ENCODE measurements around the gene ELF5. TPM values are rescaled to one million over a fixed set of nuclear protein-coding genes. Genes with fewer than 3 reads are reported as not detected.

The ELF5 gene
- total RNA-seq, 1 experiment from 2014 or later, result not detected

DNA sequence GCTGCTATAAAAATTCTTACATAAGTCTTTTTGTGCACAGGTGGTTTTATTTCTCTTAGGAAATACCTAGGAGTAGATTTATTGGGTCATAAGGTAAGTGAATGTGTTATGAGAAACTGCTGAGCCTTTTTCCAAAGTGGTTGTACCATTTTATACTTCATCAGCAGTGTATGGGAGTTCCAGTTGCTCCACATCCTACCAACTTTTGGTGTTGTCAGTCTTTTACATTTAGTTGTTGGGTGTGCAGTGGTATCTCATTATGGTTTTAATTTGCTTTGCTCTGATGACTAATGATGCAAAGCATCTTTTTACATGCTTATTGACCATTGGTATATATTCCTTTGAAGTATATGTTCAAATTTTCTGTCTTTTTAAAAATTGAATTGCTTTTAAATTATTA is 71.8 kb downstream of the ELF5 start:
- DNase-seq (ENCODE audit: low read depth), result no peak
- in situ Hi-C loops (cut with HindIII; ENCODE audit: low pct_unique_long_range_greater_than_20kb, low sequenced_read_pairs), result no loop called here

DNA sequence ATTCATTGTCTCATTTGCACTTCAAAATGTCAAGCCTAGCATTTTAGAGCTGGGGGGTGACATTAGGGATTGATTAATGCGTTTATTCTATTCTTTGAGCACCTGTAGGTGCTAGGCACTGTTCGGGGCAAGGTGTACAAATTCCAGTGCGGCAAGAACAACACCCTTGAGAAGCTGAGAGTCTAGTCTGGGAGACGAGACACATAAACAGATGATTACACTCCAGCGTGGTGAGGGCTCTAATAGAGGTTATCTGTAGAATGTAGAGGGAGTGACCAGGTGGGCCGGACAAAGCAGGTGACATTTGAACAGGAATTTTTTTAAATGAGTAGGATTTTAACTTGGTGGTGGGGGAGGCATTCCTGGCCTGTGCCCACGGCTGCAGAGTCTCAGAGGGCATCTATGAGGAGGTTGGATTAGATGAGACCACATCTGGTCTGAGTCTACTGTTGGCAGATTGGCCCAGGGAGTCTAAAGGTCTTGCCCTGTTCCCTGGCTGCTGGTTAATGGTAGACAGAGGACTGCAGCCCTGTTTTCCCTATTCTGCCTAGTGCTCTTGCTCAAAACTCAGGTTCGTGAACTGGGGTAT is 73.9 kb downstream of the ELF5 start:
- peak; percentile 2 for DNase-seq (ENCODE audit: low read depth)
- in situ Hi-C loops (cut with HindIII; ENCODE audit: low pct_unique_long_range_greater_than_20kb, low sequenced_read_pairs), result no loop called here

DNA sequence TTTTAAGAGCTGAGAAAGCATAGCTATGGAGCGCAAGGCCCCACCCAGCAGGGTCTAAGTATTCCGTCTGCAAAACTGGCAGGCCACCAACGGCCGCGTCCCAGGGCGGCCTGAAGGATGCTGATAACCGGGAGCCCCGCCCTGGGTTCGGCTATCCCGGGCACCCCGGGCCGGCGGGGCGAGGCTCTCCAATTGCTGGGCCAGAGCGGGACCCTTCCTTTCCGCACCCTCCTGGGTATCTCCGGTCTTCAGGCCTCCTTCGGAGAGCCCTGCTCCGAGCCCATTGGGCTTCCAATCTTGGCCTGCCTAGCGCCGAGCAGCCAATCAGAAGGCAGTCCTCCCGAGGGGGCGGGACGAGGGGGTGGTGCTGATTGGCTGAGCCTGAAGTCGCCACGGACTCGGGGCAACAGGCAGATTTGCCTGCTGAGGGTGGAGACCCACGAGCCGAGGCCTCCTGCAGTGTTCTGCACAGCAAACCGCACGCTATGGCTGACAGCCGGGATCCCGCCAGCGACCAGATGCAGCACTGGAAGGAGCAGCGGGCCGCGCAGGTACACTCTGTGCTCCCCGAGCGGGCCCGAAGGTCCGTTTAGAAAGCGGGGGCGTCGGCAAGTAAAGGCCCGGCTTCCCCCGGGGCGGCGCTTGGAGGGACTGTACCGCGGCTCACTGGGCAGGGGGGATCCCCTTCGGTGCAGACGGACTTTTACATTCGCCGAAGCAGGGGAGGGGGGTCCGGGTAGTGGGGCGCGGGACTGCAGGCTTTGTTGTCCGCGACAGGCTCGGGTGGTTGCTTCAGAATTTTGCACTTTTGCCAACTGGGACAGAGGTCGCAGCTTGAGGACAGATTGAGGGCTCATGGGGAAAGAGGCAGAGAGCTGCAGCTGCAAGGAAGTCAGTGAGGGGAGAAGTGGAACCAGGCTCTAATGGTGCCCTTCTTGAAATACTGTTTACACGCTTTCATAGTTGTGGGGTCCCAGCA is 74.8 kb downstream of the ELF5 start, which contains the start of gene CAT:
TSS of gene CAT (plus strand) at position 406 of the 979 bp plus-strand sequence. CDS start at position 486, 80 bp downstream.
- in situ Hi-C loops (cut with HindIII; ENCODE audit: low pct_unique_long_range_greater_than_20kb, low sequenced_read_pairs), result no loop called here

DNA sequence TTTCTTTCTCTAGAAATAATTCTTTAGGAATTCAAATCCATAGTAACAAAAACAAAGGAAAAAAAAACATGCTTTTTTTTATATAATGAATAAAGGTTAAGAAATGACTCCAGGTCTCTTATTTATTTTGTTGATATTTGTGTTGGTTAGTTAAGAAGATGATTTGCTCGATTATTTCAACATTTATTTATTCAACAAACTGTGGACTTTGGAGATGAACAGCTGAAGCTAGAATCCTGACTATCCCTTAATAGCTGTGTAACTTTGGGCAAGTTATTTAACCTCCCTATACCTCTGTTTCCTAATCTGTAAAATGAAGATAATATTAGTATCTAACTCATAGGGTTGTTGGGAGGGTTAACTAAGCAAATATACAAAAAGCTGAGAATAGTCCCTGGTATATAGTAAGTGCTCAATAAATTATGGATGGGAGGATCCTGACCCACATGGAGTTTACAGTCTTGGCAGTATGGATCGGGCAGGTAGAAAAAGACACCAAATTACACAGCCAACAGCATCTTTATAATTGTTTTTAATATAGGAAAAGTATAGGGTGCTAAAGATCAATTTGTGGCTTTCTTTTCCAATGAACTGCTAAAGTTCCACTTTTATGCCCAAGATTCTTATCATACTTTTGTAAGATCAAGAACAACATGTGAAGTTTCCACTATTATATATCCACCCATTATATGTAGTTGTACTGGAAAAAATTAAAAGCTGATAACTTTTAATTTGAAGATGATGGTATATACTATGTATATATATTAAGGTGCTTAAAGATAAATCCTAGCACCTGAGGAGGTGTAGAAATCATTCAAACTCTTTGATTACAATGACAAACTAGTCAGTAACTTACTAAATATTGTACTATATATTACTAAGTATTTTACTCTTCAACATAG is 76.1 kb downstream of the ELF5 start:
- in situ Hi-C loops (cut with HindIII; ENCODE audit: low pct_unique_long_range_greater_than_20kb, low sequenced_read_pairs), result no loop called here
- no peak for DNase-seq (ENCODE audit: low read depth)

More for the DNA sequence above, 74.8 kb downstream of the ELF5 start, which contains the start of gene CAT:
- DNase-seq (ENCODE audit: low read depth), result peak; percentile 93

DNA sequence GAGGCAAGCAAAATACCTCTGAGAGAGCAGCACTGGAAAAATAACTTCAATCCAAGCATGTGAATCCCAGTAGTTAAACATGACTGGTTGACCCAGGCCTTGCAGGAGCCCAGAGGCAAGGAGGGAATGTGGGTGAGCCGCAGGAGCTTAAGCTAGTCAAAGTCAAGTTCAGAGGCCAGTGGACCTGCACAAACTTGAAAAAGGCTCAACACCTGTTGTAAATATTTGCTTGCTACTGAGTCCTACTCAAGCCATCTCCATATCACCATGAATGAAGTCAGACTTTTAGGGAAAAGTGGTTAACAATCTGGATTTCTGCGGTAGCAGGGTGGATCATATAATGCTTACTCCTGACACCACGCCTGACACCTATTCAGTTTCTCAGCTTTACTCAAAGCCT is 79.7 kb downstream of the ELF5 start:
- in situ Hi-C loops (cut with HindIII; ENCODE audit: low pct_unique_long_range_greater_than_20kb, low sequenced_read_pairs), result no loop called here
- DNase-seq (ENCODE audit: low read depth), result no peak

DNA sequence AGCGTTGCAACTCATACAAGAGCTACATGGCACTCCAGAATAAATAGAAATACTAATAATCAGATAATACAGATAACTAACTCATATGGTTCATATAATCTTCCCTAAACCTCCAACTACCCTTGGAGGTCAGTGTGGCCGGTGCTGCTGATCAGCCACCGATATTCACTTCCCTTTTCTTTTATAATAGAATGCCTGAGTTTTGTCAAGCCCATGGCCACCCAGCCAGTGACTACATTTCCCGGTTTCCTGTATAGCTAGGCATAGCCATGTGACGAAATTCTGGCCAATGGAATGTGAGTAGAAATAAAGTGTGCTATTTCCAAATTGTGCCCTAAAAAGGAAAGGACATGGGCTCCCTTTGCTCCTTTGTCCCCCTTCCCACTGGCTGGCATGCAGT is 80.8 kb downstream of the ELF5 start:
- DNase-seq (ENCODE audit: low read depth), result no peak
- in situ Hi-C loops (cut with HindIII; ENCODE audit: low pct_unique_long_range_greater_than_20kb, low sequenced_read_pairs), result no loop called here

DNA sequence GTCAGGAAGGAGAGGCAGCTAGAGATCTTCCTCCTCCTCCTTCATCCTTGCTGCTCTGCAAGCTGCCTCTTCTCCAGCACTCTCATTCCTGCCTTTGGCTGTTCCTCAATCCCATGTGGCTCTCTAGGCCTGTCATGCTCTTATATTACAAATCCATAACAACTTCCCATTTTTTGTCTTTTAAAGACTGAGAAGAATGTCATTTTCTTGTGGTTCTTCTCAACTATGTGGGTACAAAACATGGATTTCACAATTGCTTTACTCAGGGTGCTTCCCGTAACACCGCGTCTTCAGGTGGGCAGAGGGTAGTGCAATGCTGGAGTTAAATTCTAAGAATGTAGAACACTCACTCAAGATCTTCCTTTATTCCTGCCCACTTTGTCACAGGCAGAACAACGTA is 81.6 kb downstream of the ELF5 start:
- in situ Hi-C loops (cut with HindIII; ENCODE audit: low pct_unique_long_range_greater_than_20kb, low sequenced_read_pairs), result no loop called here
- DNase-seq (ENCODE audit: low read depth), result no peak

Other genes with a start within 250 kb of the ELF5 start
- gene ABTB2, start 155.8 kb downstream of the ELF5 start, total RNA-seq (2014; rRNA removed; shearing (Covaris generic); ENCODE audit: low replicate concordance), result 6.0 and 6.3 TPM in 2 replicates
- 32.4 and 65.7 TPM in 2 replicates for gene CAT, start 74.9 kb downstream of the ELF5 start, total RNA-seq (2014; rRNA removed; shearing (Covaris generic); ENCODE audit: low replicate concordance)
- not detected in 2 replicates for gene EHF, start 107.3 kb upstream of the ELF5 start, total RNA-seq (2014; rRNA removed; shearing (Covaris generic); ENCODE audit: low replicate concordance)